Measurements from ENCODE around the gene PDE4D. TPM values are rescaled to one million over a fixed set of nuclear protein-coding genes. Genes with fewer than 3 reads are reported as not detected.

PDE4D gene
- total RNA-seq, 1 experiment from 2014 or later: 2.1 TPM

GRCh38 chr5:59069438-59070079 lies 824.0 kb downstream of the PDE4D start:
- Histone ChIP-seq H3T11ph (ENCODE audit: low read length) (no peak overlapping the region), H3K23me2 (ENCODE audit: insufficient read length, low read depth, low read length, poor library complexity, severe bottlenecking) (no peaks in the 10 kb centered on the region), H3K4me1 (ENCODE audit: insufficient read depth, low read length) (no peaks in the 10 kb centered on the region), H3K4me2 (ENCODE audit: insufficient read depth, insufficient read length, low read length) (no peak overlapping the region), H4K91ac (ENCODE audit: insufficient read length, low read depth, low read length) (no peak overlapping the region), H2BK20ac (ENCODE audit: low read depth, low read length, poor library complexity, severe bottlenecking) (no peak overlapping the region), H2AFZ (ENCODE audit: low read length) (no peak overlapping the region), H3K4ac (ENCODE audit: low read depth, low read length) (no peak overlapping the region), H3K79me1 (ENCODE audit: insufficient read depth, low read depth, low read length, poor library complexity, severe bottlenecking) (no peaks in the 10 kb centered on the region), H3K56ac (ENCODE audit: insufficient read length, low read depth, low read length) (no peak overlapping the region), H2BK5ac (ENCODE audit: insufficient read length, low read length) (no peak overlapping the region), H3K27ac (ENCODE audit: insufficient read length, low read depth, low read length) (no peak overlapping the region), H4K5ac (ENCODE audit: insufficient read length, low read depth, low read length) (no peak overlapping the region), H3K9ac (ENCODE audit: extremely low read depth, insufficient read length, low read length) (no peak overlapping the region), H2BK12ac (ENCODE audit: insufficient read length, low read depth, low read length) (no peak overlapping the region), H3K27me3 (ENCODE audit: insufficient read depth, low read length) (no peaks in the 10 kb centered on the region), H3K9me3 (ENCODE audit: control insufficient read depth, low read depth, low read length) (no peaks in the 10 kb centered on the region), H3K23ac (ENCODE audit: insufficient read length, low read depth, low read length) (no peak overlapping the region), H3K18ac (ENCODE audit: insufficient read length, low read depth, low read length) (no peak overlapping the region), H4K8ac (replicated peaks; ENCODE audit: insufficient read length, low read depth, low read length) (no peak overlapping the region), H2BK120ac (ENCODE audit: low read depth, low read length, poor library complexity, severe bottlenecking) (no peak overlapping the region), H3K14ac (ENCODE audit: insufficient read depth, low read length) (no peak overlapping the region), H2AK5ac (ENCODE audit: insufficient read length, low read length) (no peak overlapping the region), H2BK15ac (ENCODE audit: low read depth, low read length) (no peak overlapping the region), H4K20me1 (ENCODE audit: control insufficient read depth, insufficient read depth, insufficient read length) (no peaks in the 10 kb centered on the region), H3K79me2 (ENCODE audit: insufficient read depth, low read length) (no peaks in the 10 kb centered on the region)
- no peak overlapping the region for H3K4me3 Mint-ChIP-seq
- no peak for DNase-seq
- no peak for TF ChIP-seq CTCF (conservative IDR thresholded peaks at IDR 0.05)
- no CpG with 5 or more reads among the region's 2 CpGs for WGBS (ENCODE audit: extremely low coverage, insufficient read length, low lambda C conversion rate)
- no peak overlapping the region for H3K27ac Mint-ChIP-seq
- no peaks in the 10 kb centered on the region; the same call in none of the 2 replicates for H3K27me3 Mint-ChIP-seq (ENCODE audit: low read depth)
- H3K9me3 Mint-ChIP-seq: no peaks in the 10 kb centered on the region
- H3K36me3 Mint-ChIP-seq (ENCODE audit: insufficient read depth in 1 of 3, low read depth in 3 of 3): no peaks in the 10 kb centered on the region
- no peaks in the 10 kb centered on the region for H3K4me1 Mint-ChIP-seq
